GM12801 (cell line): ENCODE data around the gene SNPH.

ENCODE experiments used
- TF ChIP-seq, protein P1 (sequence below): IDR thresholded peaks from one replicate; pipeline ENCODE4 v1.5.1; 2011; ENCODE audit warnings: control low read depth; ENCODE audit not compliant: insufficient read length; ENCODE audit errors: extremely low read depth

Gene SNPH

DNA sequence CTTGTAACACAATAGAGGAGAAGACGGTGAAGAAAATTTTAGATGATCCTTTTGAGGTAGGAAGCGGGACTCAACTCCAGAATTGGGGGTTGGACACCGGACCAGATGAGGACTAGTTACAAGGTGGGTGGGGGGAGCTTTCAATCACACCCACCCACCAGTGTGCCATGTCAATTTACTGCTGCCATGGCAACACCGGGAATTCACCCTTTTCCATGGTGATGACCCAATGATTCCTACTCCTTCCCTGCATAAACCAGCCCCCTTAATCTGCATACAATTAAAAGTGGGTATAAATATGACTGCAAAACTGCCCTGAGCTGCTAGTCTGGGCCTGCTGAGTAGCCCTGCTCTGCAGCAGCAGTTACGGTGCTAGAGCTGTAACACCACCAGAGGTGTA, 25.5 kb upstream of the SNPH start:
- TF ChIP-seq, protein P1, sequence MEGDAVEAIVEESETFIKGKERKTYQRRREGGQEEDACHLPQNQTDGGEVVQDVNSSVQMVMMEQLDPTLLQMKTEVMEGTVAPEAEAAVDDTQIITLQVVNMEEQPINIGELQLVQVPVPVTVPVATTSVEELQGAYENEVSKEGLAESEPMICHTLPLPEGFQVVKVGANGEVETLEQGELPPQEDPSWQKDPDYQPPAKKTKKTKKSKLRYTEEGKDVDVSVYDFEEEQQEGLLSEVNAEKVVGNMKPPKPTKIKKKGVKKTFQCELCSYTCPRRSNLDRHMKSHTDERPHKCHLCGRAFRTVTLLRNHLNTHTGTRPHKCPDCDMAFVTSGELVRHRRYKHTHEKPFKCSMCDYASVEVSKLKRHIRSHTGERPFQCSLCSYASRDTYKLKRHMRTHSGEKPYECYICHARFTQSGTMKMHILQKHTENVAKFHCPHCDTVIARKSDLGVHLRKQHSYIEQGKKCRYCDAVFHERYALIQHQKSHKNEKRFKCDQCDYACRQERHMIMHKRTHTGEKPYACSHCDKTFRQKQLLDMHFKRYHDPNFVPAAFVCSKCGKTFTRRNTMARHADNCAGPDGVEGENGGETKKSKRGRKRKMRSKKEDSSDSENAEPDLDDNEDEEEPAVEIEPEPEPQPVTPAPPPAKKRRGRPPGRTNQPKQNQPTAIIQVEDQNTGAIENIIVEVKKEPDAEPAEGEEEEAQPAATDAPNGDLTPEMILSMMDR, result no peak

DNA sequence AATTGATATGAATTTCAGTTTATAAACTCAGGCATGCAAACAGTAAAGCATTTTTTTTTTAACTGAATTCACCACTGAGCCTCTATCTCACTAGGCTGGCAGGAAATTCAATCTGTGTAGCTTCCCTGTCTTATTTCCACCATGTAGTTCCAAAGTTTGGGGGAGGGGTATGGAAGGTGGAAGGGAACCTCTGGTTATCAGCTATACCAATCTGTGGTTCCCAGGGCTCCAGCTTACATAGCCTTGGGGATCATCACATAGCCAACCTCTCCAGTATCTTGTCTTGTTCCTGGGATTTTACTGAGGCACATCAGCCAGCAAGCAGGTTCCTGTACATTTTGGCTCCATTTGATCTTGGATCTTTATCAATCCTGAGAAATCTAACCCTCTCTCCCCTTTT, 24.6 kb upstream of the SNPH start:
- TF ChIP-seq, protein P1, result no peak

DNA sequence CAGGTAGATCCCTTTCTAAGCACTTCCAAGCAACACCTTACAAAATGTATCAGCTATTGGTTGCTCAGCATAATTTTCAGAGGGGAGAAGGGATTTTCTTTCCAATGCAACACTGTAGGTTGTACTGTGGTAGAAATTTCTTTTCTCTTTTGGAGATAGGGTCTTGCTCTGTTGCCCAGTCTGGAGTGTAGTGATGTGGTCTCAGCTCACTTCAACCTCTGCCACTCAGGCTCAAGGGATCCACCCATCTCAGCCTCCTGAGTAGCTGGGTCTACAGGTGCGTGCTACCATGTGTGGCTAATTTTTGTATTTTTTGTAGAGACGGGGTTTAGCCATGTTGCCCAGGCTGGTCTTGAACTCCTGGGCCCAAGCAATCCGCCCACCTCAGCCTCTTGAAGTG, 24.0 kb upstream of the SNPH start:
- TF ChIP-seq, protein P1, result no peak

DNA sequence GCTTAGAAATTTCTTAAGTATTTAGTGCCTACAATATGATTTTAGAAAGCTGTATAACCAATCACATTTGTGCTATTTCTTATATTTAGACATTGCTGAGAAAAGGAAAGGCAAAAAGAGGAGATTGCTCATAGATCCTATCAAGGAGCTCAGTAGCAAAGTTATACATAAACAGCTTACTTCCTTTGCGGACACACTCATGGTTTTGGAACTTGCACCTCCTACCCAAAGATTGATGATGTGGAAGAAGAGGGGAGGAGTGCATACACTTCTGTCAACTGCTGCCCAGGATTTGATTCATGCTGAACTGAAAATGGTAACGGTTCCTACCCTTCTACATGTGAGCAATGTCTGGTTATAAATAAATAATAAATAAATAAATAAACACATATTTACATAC, 23.6 kb upstream of the SNPH start:
- TF ChIP-seq, protein P1, result no peak

DNA sequence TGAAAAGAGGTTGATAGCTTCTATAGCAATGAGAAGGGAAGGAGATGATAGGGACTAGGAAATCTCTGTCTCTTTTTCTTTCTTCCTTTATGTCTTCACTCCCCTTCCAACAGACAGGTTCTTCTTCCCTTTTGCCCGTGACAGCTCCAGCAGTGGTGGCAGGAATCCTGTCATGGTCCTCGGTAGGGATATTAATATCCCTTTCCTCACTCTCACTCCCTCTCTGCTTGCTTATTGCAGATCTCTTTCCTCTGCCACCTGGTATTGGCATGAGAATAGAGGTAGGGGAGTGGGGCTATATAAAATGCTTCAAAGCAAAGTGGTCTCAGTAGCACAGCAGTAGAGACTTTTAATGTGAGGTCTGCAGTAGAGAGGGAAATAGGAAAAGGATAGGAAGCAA, 20.5 kb upstream of the SNPH start:
- TF ChIP-seq, protein P1, result no peak

DNA sequence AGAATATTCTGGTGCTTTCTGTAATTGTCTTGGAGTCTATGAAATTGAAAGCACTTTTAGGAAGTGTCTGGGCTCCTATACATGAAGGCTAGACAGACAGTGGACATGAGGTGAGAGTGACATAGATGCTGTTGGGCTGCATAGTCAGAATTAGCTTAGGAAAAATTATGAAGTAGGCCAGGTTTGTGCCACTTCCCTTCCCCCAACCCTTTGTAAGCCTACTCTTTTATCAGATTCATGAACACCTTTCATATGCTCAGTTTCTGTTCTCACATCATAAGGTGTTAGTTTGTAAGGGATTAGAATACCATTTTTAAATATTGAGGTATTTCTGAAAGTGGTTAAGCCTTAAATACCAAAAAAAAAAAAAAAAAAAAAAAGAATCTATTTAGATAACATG, 18.4 kb upstream of the SNPH start:
- TF ChIP-seq, protein P1, result no peak

DNA sequence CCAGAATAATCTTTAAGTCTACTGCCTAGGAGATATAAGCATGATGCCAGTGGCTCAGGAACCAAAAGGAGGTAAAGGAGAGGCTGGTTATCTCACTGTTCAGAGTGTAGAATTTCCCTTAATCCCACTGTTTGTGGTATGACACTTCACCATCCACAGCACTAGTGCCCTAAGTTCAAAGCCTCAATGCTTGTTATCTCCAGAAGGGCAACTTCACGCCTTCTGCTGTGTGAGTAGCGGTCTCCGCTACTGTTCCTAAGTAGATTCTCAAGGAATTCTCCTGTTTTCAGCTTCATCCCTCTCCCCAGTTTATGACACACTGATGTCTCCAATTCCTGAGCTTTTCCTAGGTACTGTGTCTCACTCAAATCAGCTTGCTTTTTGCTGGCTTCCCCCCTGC, 13.7 kb upstream of the SNPH start:
- TF ChIP-seq, protein P1, result no peak

DNA sequence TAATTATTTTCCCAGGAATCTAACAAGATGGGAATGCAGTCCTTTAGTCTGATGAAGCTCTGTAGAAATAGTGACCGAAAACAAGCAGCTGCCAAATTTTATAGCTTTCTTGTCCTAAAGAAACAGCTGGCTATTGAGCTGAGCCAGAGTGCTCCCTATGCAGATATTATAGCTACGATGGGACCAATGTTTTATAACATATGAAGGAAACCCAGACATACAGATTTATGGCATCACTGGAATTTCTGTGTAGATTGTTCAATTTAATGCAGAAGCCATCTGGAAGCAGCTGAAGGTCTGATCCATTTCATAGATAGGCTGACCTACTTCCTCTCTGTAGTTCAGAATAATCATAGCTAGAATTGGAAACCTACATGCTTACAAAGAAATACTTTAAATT, 11.8 kb upstream of the SNPH start:
- TF ChIP-seq, protein P1, result no peak
